HG03064 (cell line): ENCODE measurements around the gene TCF12.

ENCODE experiments used
- ATAC-seq: cut with Tn5 transposase; IDR thresholded peaks from one replicate; pipeline ENCODE4 v1.9.1; 2021; ENCODE audit warnings: low read depth; ENCODE audit not compliant: unreplicated experiment

Gene TCF12

DNA sequence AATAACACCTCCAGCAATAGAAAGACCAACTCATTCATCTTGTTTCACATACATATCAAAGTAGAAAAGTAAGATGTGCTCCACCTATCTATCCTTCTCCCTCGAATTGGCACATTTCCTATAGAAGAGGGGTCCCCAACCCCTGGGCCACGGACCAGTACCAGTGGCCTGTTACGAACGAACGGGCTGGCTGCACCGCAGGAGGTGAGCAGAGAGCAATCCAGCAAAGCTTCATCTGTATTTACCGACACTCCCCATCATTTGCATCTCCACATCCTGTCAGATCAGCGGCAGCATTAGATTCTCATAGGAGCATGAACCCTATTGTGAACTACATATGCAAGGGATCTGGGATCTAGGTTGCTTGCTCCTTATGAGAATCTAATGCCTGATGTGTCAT is 362.9 kb downstream of the TCF12 start:
- peak; percentile 40 for ATAC-seq

DNA sequence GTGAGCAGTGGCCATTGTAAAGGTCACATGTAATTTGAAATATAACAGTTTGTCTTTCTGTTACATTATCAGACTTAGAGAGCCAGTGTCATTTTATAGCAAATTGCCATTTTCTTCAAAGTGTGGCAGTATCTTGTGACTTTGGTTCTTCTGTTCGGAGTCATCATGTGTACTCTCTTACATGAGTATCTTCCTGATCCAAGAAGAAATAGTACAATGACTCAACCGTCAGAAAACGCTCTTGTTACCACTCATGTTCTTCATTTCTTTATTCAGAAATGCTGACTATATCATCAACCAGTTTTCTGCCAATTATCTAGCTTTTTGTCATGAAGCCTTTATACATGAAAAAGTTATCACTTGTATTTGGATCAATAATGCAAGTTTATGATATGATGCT is 364.2 kb downstream of the TCF12 start:
- ATAC-seq: no peak

DNA sequence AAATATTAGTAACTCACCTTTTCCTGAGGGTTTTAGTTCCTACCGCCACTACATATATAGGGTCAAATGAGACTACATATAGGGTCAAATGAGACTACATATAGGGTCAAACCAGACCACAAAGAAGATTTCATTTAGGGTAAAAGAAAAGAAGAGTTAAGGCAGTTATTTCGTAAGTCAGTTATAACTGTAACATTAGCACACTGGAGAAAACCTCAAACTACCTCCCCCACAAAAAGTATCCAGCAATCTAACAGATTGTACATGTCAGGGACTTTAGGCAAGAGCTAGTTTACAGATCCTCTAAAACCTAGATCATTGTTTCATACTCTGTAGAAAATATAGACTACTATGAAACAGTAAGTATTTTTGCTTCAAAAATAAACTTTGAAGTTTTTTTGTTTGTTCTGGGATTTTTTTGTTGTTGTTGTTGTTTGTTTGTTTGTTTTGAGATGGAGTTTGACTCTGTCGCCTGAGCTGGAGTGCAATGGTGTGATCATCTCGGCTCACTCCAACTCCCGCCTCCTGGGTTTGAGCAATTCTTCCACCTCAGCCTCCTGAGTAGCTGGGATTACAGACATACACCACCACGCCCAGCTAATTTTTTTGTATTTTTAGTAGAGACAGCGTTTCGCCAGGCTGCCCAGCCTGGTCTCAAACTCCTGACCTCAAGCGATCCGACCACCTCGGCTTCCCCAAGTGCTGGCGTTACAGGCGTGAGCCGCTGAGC is 365.5 kb downstream of the TCF12 start:
- ATAC-seq: no peak

DNA sequence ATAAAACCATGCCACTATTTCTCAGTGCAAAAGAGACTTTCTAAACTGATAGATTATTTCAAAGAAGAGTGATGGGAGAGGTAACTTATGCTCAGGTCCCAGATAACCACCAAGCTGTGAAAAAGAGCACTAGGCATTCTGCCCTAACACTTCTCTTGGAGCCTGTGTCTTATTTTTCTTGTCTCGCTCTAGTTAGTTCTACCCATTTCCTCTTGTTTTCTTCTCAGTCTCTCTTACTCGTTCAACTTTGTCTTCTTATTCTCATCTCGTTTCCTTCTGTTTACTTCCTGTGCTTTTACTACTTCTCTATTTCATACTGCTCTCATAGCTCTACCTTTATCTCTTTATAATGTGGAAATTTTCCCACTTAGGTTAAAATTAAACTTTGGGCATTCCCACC is 366.1 kb downstream of the TCF12 start:
- ATAC-seq: peak; percentile 53

DNA sequence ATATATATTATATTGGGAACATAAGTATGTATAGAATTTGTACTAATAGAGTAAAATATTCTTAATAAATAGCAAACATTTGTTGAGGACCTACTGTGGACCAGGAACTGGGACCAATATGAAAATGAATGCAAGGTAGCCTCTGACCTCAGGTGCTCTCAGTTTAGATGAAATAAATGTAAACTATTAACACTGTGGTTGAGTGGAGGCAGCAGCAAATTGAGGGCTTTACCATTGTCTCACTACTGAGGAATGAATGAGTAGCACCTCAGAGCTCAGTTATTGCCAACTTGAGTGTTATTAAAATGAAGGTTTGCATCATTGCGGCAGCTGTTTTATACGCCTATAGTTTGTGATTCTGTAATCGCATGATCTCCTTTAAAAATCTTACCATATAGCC is 366.9 kb downstream of the TCF12 start:
- peak; percentile 36 for ATAC-seq

DNA sequence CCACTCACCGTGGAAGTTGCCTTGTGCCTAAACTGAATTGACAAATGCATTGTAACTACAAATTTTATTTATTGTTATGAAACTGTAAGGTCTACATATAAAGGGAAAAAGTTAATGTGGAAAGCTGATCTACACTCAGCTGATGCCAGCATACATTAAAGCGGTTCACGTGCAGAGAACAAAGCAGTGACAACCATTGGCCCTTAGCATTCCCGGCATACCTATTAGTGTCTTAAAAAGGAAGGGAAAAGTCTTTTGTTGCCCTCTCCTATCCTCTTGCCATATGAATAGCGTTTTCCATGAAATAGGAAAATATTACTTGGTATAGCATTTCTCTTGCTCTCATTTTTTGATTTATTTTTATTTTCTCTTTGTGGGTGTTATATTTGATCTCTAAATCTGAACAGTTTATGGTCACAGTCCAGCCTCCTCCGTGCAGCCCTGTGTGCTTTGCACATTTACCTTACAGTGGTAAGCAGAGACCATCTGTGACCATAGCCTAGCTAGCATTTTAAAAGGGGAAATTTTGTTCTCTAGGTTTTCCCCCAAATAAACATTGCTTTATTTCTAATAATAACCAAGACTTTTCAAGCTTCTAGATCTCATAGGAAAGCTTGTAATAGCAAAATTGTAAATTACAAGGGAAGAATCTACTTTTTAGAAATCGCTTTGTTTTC is 368.1 kb downstream of the TCF12 start:
- no peak for ATAC-seq

DNA sequence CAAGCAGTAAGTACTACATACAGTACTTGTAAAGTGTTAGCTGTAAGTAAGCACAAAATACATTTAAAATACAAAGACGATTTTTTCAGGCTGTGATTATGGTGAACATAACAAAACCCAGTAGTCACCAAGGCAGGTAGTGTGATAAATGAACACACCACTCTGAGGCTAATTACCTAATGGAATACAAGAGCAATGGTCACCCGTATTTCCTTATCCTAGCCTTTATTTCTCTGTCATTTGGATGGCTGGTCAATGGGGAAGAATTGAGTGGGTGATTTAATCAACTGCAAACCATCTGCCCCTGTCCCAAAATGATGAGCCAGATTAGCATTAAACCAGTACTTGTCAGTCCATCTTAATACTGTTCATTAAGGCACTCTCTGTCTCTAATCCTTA is 368.7 kb downstream of the TCF12 start:
- no peak for ATAC-seq

DNA sequence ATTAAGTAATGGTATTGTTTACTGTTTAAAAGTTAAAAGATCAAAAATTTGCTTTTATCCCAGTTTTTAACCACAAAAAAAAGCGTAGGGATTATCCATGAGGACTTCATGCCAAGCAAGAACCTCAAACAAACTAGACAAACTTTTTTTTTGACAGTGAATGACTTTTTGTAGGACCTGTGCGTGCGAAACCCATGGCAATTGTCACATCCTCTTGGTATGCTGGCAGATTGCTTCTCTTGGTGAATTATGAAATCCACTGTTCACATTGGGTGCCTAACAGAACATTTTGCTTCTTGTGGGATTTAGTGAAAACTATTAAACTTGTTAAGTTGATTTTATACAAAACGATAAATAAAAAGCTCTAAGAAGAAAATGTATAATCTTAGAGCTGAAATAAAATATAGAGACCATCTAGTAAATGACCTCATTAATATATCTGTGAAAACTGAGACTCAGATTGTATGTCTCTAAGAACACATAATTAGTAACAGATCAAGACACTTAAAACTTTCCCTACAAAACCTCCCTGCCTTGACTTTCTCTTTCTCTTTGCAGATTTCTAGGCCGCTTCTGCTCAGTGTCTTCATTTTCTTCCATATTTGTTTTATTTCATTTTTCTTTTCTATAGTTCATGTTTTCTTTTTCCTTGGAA is 370.6 kb downstream of the TCF12 start:
- ATAC-seq: no peak

DNA sequence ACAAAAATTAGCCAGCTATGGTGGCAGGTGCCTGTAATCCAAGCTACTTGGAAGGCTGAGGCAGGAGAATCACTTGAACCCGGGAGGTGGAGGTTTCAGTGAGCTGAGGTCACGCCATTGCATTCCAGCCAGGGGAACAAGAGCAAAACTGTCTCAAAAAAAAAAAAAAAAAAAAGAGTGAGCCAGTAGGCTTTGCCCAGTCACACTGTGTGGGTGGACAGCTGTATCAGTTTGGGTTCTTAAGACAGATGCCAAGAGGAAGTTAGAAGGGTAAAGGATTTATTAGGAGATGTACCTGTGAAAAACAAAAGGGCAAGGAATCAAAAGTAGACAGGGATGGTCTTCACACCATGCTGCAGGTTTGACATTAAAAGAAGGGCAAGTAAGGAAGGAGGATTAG is 371.7 kb downstream of the TCF12 start:
- ATAC-seq: no peak

DNA sequence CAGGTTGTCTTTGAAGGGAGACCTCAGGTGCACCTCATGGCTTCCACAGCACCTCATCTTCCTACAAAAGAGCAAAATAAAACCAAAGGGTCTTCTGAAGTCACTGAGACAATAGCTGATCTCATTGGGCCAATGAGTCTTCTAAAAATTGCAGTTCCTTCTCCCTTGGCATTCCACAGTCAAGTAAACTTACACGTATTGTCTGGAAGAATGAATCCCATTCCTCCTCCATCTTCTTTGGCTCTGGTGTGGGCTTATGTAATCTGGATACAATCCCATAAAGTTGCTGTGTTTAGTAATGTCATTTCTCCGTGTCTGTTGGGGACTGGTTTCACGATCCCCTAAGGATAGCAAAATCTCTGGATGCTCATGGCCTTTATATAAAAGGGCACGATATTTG is 372.4 kb downstream of the TCF12 start:
- no peak for ATAC-seq

DNA sequence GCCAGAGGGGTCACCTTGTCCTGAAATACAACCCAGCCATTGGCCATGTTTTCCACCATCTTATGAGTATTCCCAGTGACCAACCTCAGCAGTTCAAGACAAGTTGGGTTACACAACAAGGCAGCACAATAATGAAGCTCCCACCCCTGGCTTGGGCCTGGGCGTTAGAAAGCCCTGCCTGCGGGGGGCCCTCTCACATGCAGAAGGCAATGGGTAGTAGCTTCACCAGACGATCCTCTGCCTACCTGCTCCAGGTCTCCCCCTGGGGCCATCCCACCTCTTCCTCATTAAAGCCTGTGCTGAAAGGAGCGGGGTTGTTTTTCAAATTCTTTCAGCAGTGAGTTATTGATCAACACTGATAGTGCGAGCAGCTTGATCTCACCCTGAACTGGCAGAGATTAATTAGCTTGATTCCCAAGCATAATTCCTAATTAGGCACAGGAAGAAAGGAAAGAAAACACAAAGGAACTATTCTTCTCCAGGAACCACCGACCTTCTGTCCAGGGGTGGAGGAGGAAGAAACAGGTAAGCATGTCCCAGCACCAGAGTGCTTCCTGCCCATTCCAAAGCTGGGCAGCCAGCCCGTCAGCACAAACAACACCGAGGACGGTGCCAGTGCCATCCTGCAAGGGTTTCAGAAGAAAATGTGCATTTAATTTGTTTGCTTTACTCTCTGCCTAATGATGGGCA is 378.2 kb downstream of the TCF12 start:
- ATAC-seq: no peak

DNA sequence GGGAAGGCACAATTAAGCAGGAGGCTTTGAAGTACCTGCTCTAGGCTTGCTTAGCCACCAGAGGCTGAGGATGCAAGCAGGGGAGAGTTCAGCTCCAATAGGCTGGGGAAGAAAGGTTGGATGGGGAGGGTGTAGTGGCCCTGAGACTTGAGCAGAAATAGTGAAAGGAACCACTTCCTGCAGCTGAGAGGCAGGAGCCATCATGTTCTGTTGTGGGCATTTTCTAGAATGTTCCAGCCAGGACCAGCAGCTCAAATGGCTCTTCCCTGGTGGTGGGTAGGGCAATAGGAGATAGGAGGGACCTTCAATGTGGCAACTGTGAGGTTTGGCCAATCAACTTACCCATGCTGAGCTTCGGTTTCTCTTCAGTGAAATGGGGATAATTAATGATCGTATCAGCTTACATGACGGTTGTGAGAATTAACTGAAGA is 378.7 kb downstream of the TCF12 start:
- ATAC-seq: no peak

DNA sequence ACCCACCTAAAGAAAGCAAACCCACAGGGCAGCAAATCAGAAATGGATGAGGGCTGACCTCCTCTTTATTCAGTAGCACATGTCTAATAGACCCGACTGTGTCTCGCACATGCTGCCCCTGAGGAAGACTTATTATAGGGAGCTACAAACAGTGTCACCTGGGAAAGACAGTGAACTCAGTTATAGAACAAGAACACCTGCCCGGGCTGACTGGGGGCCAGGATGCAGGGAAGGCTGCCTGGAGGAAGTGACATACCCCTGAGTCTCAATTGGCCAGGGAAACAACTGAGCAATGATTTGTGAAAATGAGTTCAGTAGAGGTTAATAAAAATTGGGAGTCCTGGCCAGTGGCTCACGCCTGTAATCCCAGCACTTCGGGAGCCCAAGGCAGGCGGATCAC is 379.2 kb downstream of the TCF12 start:
- ATAC-seq: no peak

DNA sequence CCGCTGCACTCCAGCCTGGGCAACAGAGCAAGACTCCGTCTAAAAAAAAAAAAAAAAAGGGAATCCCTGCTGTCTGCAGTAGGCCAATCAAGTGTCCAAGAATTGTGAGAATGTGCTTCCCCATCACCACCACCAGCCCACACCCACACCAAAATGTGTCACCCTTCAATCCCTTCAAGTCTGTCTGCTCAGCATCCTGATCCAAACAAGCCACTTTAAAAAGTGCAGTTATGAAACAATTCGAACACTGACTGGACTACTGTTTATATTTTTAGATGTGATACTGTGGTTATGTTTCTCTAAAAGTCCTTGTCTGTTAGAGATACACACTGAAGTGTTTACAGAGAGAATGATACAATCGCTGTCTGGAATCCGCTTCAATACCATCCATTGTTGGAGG is 379.8 kb downstream of the TCF12 start:
- no peak for ATAC-seq

DNA sequence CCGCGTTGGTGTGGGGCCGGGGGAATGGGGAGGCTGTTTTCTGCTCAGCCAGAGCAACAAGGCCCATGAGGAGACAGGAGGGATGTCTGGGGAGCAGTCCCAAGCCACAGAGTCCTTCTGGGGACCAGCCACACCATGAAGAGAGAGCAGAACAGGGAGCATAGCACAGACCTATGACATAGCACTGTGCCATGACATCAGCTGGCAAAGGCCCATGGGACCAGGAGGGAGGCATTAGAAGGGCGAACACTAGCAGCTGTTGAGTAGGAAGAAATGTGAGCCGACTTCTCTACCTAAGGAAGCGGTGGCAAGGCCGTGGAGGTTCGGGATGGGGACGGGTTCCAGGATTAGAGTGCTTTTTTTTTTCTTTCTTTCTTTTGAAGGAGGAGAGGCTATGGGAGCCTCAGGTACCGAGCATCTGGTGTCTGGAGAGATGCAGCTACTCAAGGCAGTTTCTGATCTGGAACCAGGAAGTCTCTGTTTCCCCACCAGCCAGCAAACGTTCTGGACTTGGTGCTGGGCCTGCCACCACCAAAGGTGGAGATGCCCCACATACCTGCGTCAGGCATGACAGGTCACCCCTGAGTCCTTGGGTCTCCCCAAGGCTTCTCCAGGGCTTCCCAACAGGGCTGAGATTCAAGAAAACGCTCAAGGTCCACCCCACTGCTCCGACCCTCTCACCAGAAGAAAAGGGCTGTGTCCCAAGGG is 380.6 kb downstream of the TCF12 start:
- no peak for ATAC-seq

DNA sequence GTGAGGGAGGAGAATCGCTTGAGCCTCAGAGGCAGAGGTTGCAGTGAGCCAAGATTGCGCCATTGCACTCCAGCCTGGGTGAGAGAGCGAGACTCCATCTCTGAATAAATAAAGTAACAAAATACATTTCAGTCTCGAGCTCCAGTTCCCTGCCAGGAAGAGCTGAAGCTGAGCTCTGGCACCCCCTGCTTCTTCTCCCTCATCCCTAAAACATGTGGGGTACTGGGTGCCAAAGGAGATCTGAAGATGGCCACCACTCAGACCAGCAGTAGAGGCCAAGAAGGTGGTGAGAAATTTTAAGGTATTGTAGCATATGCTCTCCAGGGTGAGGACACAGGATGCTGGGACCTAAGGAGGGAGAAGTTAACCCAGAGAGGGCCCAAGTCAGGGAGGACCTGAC is 382.9 kb downstream of the TCF12 start:
- ATAC-seq: no peak

DNA sequence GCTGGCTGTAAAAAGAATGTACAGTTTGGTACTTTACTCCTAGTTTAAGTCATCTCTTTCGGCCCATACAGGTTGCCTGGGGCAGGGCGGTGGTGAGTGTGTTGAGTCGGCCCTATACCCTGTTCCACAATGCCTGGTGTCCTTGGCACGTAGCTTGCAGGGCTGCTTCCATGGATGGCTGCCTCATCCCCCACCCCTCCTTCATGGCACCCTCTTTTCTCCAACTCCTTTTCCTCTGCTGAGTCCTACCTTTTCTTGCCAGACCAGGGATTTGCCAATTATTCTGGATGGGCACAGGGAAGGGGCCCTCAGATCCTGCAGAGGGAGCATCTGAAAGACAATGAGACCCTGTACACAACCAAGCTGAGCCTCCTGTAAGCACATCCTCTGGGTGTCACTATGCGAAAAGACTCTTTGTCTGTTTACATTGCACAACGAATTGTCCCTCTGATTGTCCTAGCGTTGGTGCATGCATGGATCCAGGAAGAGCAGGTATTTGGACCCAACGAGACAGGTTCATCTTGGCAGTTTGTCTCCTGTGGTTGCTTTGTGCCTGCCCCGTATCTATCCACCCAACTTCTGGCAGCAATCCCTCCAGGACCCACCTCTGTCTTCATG is 384.3 kb downstream of the TCF12 start:
- no peak for ATAC-seq

DNA sequence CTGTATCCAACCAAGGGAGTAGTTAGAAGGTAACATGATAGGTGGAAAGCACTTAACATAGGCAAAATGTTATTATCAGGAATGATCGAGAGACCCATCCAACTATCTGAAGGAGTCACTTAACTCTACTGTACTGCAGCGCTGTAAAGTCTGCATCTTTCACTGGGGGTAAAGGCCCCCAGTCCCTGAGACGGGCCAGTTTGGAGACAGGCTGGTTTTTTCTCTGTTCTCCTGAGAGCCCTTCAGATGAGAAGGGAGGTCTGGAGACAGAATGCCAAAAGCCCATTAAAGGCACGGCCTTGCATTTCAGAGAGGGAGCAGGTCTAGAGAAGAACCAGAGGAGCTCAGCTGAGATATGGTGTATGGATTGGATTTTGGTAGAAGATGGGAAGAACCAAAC is 386.6 kb downstream of the TCF12 start:
- no peak for ATAC-seq

DNA sequence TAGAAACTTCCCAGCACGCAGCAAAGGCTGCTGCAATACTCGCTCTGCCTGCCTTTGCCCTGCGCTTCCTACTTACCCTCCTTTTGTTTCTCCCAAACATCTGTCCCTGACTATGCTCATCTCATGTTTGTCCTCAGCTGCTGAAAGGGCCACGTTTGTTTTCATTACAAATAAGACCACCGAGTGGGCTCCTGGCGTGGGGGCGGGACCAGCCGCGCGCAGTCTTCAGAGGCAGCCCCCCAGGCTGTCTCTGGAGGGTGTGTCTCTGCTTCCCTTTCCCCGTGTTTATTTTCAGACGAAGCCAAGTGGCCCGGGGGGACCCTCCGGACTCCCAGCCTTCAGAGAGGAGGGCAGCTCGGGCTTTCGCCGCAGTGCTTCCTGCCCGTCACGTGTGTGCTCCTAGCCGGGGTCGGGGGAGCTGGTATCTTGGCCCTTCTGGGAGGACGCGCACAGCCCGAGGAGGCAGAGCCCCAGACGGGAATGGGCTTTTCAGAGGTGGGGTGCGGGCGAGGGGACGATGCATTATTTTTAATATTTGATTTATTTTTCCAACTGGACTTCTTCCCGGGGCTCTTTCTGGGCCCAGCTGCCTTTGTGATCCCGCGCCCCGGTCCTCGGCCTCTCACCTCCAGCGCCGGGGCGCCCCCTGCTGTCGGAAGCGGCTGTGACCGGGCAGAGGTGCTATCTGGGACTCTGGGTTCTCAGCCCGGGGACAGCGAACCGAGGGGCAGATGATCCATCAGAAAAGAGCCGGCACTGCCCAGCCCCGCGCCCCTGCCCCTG is 387.9 kb downstream of the TCF12 start:
- peak; percentile 50 for ATAC-seq
